Panc1 (cell line): Measurements from ENCODE around the gene NSD2. TPM values are rescaled to one million over a fixed set of nuclear protein-coding genes. Genes with fewer than 3 reads are reported as not detected.

Experiments
- ATAC-seq: fragments of 200-7000 bp; cut with Tn5 transposase; 2 replicates; pipeline ENCODE4 v1.9.1; 2020; ENCODE audit warnings: mild to moderate bottlenecking, moderate library complexity
- Bru-seq: library from RNA; stranded (reverse); fragments of 400-500 nt; gene quantifications from one replicate; lab custom pipeline; 2021; lab: Mats Ljungman, UMichigan
- BruChase-seq, 2 experiments: library from RNA; stranded (reverse); fragments of 400-500 nt; gene quantifications; one replicate each; lab custom pipeline; 2021; lab: Mats Ljungman, UMichigan
- BruUV-seq: library from RNA; stranded (reverse); fragments of 400-500 nt; replicated peaks from 2 replicates; lab custom pipeline; 2021; lab: Mats Ljungman, UMichigan
- CTCF ChIA-PET: fragments of 300-600 bp; sonication (Branson Sonifier 250); formaldehyde crosslinking; loops from one replicate; lab custom pipeline; 2022; ENCODE audit warnings: antibody characterized with exemption; lab: Charles Lee
- POLR2A ChIA-PET: fragments of 300-600 bp; sonication (Branson Sonifier 250); formaldehyde crosslinking; loops from one replicate; lab custom pipeline; 2022; ENCODE audit warnings: antibody characterized with exemption; lab: Charles Lee
- DNase-seq: peaks from one replicate; pipeline ENCODE4 v3.0.0-alpha.2; 2010; ENCODE audit warnings: low read depth, low spot score
- H3K27ac ChIP-seq: 2 replicates; pipeline ENCODE4 v1.5.1; 2011; ENCODE audit warnings: mild to moderate bottlenecking, low read length, inconsistent platforms
- H3K27me3 ChIP-seq: fragments of 200-500 bp; sonication (Bioruptor generic); 2 replicates; pipeline ENCODE4 v1.6.0; 2014; ENCODE audit warnings: low read length, inconsistent platforms; ENCODE audit not compliant: control insufficient read depth, insufficient read depth
- H3K36me3 ChIP-seq: fragments of 200-500 bp; sonication (Bioruptor generic); 2 replicates; pipeline ENCODE4 v1.5.1; 2014; ENCODE audit warnings: inconsistent platforms, mild to moderate bottlenecking, low read length, moderate library complexity; ENCODE audit not compliant: control insufficient read depth, insufficient read depth
- H3K4me1 ChIP-seq: 2 replicates; pipeline ENCODE4 v1.5.1; 2011; ENCODE audit warnings: inconsistent platforms, mild to moderate bottlenecking, low read length, moderate library complexity; ENCODE audit not compliant: control insufficient read depth, insufficient read depth
- H3K4me3 ChIP-seq, 2 experiments: 2 replicates each; pipeline ENCODE4 v1.5.1; 2011 to 2012; ENCODE audit warnings: low read depth in 2 of 2, low read length in 2 of 2, mild to moderate bottlenecking in 2 of 2, inconsistent platforms in 1 of 2, moderate library complexity in 1 of 2
- H3K9me3 ChIP-seq: fragments of 200-500 bp; sonication (Bioruptor generic); 2 replicates; pipeline ENCODE4 v1.5.1; 2014; ENCODE audit warnings: low read depth, mild to moderate bottlenecking, inconsistent platforms, low read length, moderate library complexity; ENCODE audit not compliant: control insufficient read depth, insufficient read depth
- CTCF ChIP-seq: fragments of 450-650 bp; IDR thresholded peaks from 2 replicates; pipeline ENCODE4 v1.5.1; 2017; ENCODE audit warnings: mild to moderate bottlenecking
- POLR2AphosphoS5 ChIP-seq: IDR thresholded peaks from 2 replicates; pipeline ENCODE4 v1.6.1; 2012; ENCODE audit warnings: mild to moderate bottlenecking, low read depth, low read length, moderate library complexity
- SIN3A ChIP-seq: IDR thresholded peaks from 2 replicates; pipeline ENCODE4 v1.6.1; 2012; ENCODE audit warnings: low read depth, mild to moderate bottlenecking, low read length, moderate library complexity, borderline replicate concordance; ENCODE audit not compliant: insufficient read depth
- TCF7L2 ChIP-seq: IDR thresholded peaks from 2 replicates; pipeline ENCODE4 v1.6.1; 2011; ENCODE audit warnings: mild to moderate bottlenecking, low read depth, low read length, inconsistent platforms
- in situ Hi-C: cut with HindIII; loops from 2 replicates; pipeline ENCODE4 v1.10.0; 2016; ENCODE audit warnings: low sequenced_read_pairs, low pct_unique_long_range_greater_than_20kb
- intact Hi-C: fragments of 100-400 bp; cut with micrococcal nuclease; formaldehyde crosslinking; loops from one replicate; pipeline ENCODE4 v1.10.0; 2022; ENCODE audit not compliant: unreplicated experiment
- long read RNA-seq: library from polyadenylated mRNA; unstranded; transcript quantifications from one replicate; pipeline ENCODE4 v2.0.0, GENCODE V29; 2021; ENCODE audit not compliant: unreplicated experiment
- polyA plus RNA-seq: library from polyadenylated mRNA; unstranded; fragments of >200 nt; gene quantifications from one replicate; pipeline ENCODE4 v1.2.1, GENCODE V29; 2012; ENCODE audit warnings: missing spikeins; ENCODE audit not compliant: insufficient read length
- total RNA-seq: library from RNA; stranded (reverse); gene quantifications from one replicate; pipeline ENCODE4 v1.2.1, GENCODE V29; 2021; ENCODE audit not compliant: unreplicated experiment
- TF ChIP-seq, protein P1 (sequence below), 2 experiments: IDR thresholded peaks; 2 replicates each; pipeline ENCODE4 v1.6.1; 2011 to 2012; ENCODE audit warnings: low read depth in 2 of 2, control low read depth in 1 of 2, low read length in 1 of 2, mild to moderate bottlenecking in 1 of 2, moderate library complexity in 1 of 2; ENCODE audit not compliant: insufficient read depth in 1 of 2

Gene NSD2
- total RNA-seq (116 TPM), Bru-seq, nascent RNA (percentile 86 among the genes with signal in this experiment), BruChase-seq, experiment 1, labeled RNA remaining after a 2-hour chase (percentile 90 among the genes with signal in this experiment), BruChase-seq, experiment 2, labeled RNA remaining after a 6-hour chase (percentile 92 among the genes with signal in this experiment)
- 59.7 TPM for polyA plus RNA-seq
- long read RNA-seq, full-length matches to known transcripts, result 24 of 145 reads
- long read RNA-seq, partial matches to known transcripts, result 61 of 145 reads
- long read RNA-seq, other reads (novel, unspliced or antisense), result 60 of 145 reads

GRCh38 chr4:1870578-1871443, at the start of gene NSD2:
TSS of gene NSD2 (plus strand) at chr4:1871393. CDS start at chr4:1900655, 29,262 bp downstream.
- in situ Hi-C loops, result no loop called here

GRCh38 chr4:1821679-1822567, 49.3 kb upstream of the NSD2 start:
- intact Hi-C loops, result no loop called here
- H3K27ac ChIP-seq, result no peak overlapping the region
- no peaks in the 10 kb centered on the region for H3K9me3 ChIP-seq
- TF ChIP-seq SIN3A (no peak), POLR2AphosphoS5 (no peak), TCF7L2 (no peak), CTCF (no peak)
- TF ChIP-seq, protein P1, sequence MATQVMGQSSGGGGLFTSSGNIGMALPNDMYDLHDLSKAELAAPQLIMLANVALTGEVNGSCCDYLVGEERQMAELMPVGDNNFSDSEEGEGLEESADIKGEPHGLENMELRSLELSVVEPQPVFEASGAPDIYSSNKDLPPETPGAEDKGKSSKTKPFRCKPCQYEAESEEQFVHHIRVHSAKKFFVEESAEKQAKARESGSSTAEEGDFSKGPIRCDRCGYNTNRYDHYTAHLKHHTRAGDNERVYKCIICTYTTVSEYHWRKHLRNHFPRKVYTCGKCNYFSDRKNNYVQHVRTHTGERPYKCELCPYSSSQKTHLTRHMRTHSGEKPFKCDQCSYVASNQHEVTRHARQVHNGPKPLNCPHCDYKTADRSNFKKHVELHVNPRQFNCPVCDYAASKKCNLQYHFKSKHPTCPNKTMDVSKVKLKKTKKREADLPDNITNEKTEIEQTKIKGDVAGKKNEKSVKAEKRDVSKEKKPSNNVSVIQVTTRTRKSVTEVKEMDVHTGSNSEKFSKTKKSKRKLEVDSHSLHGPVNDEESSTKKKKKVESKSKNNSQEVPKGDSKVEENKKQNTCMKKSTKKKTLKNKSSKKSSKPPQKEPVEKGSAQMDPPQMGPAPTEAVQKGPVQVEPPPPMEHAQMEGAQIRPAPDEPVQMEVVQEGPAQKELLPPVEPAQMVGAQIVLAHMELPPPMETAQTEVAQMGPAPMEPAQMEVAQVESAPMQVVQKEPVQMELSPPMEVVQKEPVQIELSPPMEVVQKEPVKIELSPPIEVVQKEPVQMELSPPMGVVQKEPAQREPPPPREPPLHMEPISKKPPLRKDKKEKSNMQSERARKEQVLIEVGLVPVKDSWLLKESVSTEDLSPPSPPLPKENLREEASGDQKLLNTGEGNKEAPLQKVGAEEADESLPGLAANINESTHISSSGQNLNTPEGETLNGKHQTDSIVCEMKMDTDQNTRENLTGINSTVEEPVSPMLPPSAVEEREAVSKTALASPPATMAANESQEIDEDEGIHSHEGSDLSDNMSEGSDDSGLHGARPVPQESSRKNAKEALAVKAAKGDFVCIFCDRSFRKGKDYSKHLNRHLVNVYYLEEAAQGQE (IDR thresholded peaks at IDR 0.05; ENCODE audit: insufficient read depth in 1 of 2, low read depth in 2 of 2, low read length in 1 of 2), result no peak
- CTCF ChIA-PET, result no interaction called here
- H3K4me1 ChIP-seq, result no peaks in the 10 kb centered on the region
- BruUV-seq, result no TSS peak
- ATAC-seq (no peak), DNase-seq (no peak)
- POLR2A ChIA-PET, result no interaction called here
- H3K4me3 ChIP-seq, result no peak overlapping the region
- peaks cover 3% of the 10 kb centered on the region; the same call in 1 of the 2 replicates for H3K36me3 ChIP-seq
- H3K27me3 ChIP-seq, result no peaks in the 10 kb centered on the region
- in situ Hi-C loops, result no loop called here

More at GRCh38 chr4:1870578-1871443, at the start of gene NSD2:
- intact Hi-C loops, result no loop called here
- H3K27me3 ChIP-seq, result no peaks in the 10 kb centered on the region
- H3K4me3 ChIP-seq, result peak within 1 kb of the TSS; percentile 69 to 70
- ATAC-seq, result peak; percentile 82
- no peaks in the 10 kb centered on the region for H3K9me3 ChIP-seq
- POLR2A ChIA-PET, result no interaction called here
- DNase-seq, result no peak
- TF ChIP-seq POLR2AphosphoS5 (peak; percentile 68), CTCF (no peak)
- CTCF ChIA-PET, result no interaction called here
- BruUV-seq, result no TSS peak
- H3K4me1 ChIP-seq, result peaks cover 18% of the 10 kb centered on the region
- no peaks in the 10 kb centered on the region for H3K36me3 ChIP-seq
- H3K27ac ChIP-seq, result peak within 1 kb of the TSS; percentile 86
